GM21723 (cell line): ENCODE measurements around the gene MYO19.
"Not testable (repeated sequence)": the region's sequence is repeated elsewhere in the genome, so short reads cannot be mapped to it uniquely, and the experiment has no call there.

ENCODE experiments used
- ATAC-seq: cut with Tn5 transposase; IDR thresholded peaks from one replicate; pipeline ENCODE4 v1.9.1; 2021; ENCODE audit warnings: mild to moderate bottlenecking, moderate library complexity; ENCODE audit not compliant: unreplicated experiment

The MYO19 gene

DNA sequence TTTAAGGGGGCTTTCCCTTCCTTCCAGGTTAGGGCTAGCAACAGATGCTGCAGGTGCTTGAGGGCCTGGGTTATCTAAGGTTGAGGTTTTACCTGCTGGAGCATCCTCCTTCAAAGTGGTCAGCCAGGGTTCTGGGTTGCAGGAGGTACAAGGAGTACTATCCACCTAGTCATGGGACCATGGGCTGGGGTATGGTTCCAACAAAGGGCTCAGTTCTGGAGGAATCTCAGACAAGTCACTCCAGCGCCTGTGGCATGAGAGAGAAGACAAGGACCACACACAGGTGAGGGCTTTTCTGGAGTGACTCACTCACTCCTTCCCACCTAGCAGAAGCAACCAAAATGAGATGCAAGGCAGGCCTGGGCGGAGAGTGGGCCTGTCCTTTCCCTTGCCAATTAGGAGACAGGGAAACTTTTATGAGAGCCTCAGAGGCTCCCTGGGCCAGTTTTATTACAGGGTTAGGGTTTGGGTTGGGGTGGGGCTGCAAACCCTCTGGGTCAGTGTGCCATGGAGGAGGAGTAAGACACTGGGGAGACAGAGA is 2.2 kb downstream of the MYO19 start:
- no peak for ATAC-seq

DNA sequence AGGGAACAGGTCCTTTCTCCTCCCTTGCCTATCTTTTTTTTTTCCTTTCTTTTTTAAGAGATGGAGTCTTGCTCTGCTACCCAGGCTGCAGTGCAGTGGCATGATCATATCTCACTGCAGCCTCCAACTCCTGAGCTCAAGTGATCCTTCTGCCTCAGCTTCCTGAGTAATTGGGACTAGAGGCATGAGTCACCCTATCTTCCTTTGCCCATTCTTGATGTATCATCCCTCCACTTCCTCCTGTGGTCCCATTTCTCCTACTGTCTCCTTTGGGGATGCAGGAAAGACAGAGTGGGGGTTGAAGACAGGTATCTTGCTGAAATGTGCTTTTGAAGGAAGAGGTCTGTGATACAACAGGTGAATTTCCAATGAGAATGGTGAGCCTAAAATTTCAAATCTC is 5.5 kb downstream of the MYO19 start:
- ATAC-seq = no peak

DNA sequence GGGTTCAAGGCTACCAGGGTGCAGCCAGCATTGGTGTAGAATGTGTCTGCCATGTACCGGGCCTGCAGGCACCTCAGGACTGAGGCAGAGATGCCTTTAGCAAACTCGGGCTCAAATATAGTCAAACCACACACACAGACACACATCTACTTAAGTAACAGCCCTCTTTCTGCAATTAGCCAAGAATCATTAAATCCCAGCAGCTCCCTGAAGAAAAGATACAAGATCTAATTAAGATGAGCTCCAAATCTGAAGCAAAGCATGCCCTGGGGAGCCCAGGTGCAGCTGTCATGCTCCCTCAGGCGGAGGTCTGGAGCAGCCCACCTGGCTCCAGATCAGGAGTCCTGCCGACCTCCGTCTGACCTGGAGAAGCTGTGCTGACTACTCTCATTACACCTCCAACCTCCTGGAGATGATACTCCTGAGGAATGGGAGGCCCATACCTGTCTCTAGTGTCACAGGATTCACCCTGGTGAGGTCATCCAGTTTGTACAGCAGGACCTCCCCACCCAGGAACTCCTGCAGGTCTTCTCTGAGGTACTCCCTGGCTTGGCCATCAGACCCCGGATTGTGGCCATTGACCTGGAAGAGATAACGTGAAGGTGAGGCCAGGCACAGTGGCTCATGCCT is 6.9 kb downstream of the MYO19 start:
- ATAC-seq = no peak

DNA sequence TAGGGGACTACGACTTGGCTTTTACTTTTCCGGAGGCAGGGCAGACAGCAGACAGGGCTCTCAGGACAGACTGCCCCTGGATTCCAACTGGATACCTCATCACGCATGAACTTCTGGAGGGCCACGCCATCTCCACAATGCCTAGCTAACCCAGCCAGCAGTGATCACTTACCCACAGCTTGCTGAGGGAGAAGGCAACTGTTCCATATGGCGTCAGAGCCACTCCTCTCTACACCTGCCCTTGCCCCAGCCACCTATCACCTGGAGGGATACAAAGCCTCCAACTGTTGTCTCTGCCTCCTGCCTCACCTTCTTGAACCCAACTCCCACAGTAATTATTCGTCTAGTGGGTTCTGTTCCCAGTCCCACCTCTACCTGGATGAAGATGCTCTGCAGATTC is 8.8 kb downstream of the MYO19 start:
- ATAC-seq = no peak

DNA sequence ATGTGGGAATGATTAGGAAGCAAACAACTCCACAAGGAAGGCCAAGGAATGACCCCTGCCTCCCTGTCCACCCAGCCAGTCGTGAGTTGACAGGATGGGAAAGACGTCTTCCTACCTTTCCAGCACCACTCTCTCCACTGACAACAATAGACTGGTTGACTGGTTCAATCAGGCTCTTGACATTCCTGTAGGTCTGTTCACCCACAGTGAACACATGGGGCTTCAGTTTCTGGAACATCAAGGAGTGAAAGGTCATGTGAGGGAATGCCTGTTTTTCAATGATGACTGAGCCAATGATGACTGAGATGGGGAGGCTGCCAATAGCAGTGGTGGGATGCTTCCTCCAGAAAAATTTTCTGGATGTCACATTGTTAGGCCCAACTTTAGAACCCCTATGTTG is 9.6 kb downstream of the MYO19 start:
- ATAC-seq = no peak

DNA sequence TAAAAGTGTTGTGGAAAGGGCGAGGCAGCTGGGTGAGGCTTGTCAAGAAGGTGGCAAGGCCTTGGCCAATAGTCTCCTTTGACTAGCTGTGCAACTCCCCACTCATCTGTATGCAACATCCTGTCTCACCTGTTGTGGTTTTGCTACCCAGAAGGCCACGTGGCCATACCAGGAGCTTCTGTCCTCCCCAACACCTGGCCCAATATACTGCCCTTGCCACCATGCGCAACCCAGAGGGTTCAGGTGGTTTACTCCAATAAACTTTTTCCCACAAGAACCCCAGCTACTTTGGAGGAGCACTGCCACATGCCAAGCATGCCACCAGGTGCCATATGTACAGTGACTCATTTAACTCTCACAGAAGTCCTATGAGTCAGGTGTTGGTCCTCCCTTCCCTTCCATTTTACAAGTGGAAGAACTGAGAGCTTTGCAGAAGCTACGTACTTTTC is 10.2 kb downstream of the MYO19 start:
- no peak for ATAC-seq

DNA sequence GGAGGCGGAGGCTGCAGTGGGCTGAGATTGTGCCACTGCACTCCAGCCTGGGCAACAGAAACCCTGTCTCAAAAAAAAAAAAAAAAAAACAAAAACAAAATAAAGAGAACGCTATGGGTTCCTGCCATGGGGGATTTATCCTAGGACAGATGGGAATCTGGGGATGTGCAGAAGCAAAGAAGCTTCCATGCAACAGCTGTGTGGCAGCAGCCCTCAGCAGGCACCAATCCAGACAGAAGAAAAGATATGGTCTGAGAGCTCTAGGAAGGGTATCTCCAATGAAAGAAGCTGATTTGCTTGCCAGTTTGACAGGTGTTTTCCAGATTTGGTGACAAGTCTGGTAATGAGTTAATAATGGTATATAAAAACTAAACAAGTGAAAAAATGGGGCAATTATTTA is 11.6 kb downstream of the MYO19 start:
- ATAC-seq = no peak

DNA sequence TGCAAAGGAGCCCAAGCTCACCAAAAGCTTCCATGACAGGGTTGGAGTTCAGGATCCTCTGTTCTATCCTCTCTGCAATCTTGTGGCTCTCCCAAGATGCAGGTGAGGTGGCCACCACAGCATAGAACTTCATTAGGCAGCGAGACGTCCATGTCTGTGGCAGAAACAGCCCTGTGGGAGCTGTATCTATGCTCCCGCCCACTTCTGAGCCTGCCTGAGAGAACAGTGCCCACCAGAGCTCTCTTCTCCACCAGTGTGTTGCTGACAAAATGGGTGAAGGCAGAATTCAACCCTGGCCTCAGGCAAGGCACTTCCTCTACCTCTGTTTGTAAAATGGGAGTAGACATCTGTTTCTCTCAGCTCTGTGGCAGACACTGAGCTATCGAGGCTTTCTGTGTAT is 18.8 kb downstream of the MYO19 start:
- ATAC-seq = no peak

DNA sequence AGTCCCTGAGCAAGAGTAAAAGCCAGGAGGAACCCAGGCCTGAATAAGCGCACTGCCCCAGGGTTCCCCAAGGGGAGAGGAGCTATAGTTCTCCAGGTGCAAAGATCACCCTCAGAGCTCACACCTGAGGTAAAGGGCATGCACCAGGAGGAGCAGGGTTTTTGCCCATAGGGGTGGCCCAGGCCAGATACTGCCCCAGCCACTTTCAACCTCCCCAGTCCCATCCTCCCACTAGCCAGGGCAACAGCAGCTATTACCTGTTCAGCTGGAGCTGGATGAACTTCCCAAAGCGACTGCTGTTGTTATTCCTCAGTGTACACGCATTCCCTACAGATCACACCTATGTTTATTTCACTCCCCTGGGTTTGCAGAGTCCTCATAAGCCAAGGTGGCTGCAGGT is 19.8 kb downstream of the MYO19 start:
- no peak for ATAC-seq

DNA sequence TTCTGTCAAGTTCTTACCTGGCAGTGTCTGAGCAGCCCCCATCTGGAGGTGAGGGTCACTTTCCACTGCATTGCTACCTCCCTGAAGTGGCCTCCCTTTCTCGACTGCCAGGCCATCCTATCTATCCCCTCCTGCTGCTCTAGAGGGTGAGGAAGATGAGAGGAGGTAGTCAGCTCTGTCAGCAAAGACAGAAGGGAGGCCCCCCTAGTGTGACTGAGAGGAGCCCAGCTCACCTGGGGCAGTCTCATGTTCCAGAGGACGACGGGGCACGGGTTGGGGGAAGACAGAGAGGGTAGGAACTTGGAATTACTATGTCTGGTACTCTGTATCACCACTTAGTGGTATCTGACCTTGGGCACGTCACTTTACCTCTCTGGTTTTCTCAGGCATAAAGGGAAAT is 22.0 kb downstream of the MYO19 start:
- no peak for ATAC-seq

DNA sequence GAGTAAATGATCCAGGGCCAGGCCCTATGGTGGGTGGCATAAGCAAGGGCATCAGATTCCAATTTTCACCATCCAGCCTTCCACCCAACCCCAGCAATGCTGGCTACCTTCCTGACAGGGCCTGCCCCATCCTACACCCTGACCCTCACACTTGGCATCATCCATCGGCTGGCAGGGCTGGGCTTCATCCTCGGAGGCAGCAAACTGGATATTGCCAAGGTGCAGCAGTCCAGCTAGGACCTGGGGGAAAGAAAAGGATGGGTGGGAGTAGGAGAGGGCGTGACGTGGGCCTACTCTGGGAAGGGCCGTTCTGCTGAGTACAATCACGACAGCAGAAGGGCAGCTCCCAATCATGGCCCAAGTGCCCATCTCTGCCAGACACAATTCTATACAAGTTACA is 23.5 kb downstream of the MYO19 start:
- ATAC-seq = no peak

DNA sequence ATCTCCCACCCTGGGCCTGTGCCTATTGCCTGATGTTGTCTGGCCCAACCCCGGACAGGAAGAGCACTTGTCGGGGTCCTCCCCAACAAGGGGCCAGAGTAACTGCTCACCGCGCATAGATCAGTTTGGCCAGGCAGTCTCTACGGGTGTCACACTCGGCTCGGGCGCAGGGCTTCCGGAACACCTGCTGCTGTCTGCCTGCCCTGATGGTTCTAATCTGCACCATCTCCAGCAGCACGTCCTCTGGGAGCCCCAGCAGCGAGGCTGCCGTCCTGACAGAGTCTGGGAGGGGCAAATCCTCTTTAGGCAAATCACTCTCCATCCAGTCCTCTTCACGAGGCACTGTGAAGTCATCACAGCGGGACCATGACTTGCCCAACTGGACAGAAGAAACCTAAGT is 24.0 kb downstream of the MYO19 start:
- ATAC-seq = no peak

DNA sequence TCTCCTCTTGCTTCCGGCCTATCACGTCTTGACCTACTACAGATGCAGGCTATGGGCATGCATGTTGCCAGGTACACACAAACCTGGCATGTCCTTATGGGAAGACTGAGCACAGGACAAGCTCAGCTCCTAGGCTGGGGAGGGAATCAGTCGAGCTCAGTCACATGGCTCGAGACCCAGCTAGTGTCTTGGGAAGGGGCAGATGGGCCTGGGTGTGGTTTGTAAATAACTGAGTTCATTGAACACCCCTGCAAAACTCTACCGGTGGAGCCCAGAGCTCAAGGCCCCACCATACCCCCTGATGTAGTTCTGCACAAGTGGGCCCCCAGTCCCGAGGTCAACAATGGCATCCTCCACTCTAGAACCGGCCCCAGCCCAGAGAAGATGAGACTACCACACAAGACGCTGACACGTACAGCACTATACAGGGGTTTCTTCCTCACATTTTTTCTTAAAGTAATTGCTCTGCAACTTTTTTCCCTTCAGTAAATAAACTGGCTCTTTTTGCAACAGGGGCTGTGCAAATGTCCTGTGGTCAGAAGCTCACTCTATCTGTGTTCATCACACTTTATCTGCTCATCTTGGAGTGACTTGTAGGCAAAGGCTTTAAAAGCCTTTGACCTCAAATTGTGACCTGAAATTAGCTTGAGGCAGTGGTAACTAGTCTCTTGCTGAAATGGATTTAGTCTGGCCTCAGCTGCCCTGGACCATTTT is 25.2 kb downstream of the MYO19 start:
- ATAC-seq = no peak

DNA sequence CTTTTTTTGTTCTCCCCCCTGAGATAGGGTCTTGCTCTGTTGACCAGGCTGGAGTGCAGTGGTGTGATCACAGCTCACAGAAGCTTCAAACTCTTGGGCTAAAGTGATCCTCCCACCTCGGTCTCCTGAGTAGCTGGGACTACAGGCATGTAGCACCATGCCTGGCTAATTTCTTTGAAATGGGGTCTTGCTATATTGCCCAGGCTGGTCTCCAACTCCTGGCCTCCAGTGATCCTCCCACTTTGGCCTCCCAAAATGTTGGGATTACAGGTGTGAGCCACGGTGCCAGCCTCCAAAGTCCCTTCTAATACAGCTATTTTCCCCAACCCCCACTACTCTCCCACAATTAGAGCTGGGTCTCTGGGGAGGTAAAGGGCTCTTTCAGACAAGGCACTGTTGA is 26.2 kb downstream of the MYO19 start:
- not testable (repeated sequence) for ATAC-seq

DNA sequence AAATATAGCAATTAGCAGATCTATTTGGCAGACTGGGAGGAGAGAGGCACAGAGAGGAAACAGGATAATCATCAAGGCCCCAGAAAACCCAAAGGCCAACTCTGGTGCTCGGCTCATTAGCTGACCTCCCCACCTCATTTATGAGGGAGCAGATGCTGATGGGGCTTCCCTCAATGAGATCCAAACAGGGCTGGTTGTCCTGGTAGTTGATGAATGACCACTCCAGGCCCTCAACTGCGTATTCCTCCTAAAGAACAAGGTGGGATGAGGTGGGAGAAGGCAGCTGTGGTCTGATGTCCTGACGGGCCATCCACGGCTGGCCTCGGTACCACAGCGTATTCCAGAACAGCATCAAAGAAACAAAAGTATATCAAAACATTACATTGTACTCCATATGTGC is 27.4 kb downstream of the MYO19 start:
- no peak for ATAC-seq

DNA sequence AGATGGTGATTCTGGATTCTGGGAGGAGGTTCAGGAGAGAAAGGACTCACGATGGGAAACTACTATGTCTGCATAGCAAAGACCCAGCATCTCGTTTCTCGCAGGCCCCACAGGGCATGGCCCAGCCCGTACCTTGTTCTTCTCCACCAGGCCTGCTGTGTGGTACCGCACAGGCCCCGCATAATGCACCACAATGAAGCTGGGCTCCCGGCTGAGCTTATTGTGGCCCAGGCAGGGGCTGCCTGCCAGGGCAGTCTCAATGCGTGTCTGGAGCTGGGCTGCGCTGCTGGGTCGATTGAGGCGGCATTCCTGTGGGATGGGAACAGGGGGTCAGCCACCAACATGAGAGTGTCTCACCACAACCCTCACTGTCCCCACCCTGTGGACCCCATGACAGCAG is 27.8 kb downstream of the MYO19 start:
- ATAC-seq = no peak

DNA sequence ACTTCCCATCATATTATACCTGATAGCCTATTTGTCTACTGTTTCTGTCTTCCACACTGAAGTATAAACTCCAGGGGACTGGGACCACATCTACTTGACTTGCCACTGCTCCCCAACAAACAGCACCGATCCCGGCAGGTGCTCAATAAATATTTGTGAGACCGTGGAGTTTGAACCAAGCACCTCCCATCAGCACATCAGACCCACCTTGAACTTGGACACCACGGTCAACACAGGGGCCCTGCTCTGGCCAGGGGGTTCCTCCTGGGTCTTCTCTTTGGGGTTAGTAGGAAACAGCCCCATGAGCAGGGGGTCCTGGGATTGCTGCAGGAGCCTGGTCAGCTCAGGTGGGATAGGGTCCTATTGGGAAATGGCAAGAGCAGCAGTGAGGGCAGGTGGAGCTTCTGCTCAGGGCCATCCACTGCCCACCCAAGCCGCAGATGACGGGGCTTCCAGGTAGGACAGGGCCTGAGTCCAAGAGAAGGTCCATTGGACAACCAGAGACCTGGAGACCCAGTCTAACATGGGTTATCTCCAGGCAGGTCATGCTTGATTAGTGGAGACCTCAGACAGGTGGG is 28.3 kb downstream of the MYO19 start:
- ATAC-seq = no peak

DNA sequence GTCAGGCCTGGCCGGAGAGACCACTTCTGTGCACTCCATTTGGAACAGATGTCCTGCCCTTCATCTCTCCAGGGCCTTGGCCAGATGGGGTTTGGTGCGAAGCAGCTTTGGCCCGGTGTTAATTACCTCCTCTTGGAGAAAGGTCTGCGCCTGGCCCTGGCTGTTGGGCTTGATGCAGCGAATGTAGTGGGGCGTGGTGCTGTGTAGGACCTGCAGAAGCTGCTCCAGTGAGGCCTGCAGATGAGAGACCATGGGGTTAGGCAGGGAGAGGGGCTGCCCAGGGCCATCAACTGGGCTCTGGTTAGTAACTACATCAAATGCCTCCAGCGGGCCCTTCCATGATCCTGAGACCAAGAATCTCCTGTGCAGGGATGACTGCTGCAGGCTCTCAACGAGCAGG is 29.5 kb downstream of the MYO19 start:
- ATAC-seq = no peak

DNA sequence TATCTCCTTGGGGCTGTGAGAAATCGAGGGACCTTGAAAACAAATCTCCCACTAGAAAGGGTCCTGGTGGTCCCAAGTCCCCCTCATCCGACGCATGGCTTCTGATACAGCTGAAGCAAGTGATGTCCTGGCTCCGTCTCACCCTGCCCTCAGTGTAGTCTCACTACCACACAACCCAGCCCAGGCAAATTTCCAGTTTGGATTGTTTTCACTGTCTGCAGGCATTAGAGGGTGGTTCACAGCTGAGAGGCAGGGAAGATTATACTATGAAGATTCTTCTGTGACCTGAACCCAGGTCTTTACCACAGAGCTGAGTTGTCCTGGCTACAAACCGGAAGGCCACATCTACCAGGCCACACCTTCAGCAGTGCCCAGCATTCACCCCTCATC is 30.5 kb downstream of the MYO19 start:
- ATAC-seq = no peak

DNA sequence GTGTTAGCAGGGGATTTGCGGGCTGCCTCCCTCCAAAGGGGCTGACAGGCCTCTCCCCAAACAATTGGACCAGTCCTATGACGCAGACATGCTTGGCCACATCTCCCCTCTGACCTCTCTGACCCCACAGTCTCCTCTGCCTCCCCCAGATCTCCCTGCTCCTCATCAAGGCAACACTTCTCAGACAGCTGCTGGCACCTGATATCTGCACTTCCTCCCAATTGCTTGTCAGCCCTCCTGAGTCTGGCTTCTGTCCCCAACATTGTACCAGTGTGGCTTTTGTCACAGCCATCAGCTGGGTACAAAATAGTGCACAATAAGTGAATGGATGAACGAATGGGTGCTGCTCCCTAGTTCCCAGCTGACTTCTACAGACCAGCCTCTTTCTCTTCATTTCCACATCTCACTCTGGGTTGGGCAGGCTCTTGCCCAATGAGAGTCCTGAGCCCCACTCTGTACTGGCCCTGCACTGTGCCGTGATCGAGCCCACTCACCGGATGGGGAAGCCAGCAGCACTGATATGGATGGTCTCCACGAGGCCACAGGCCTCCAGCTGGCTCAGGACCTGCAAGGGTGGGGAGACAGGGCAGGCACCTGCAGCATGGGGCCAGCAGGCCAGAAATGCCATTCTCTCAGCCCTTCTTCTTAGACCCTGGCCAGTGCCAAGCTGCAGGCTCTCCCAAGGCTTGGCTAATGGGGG is 31.1 kb downstream of the MYO19 start:
- no peak for ATAC-seq

DNA sequence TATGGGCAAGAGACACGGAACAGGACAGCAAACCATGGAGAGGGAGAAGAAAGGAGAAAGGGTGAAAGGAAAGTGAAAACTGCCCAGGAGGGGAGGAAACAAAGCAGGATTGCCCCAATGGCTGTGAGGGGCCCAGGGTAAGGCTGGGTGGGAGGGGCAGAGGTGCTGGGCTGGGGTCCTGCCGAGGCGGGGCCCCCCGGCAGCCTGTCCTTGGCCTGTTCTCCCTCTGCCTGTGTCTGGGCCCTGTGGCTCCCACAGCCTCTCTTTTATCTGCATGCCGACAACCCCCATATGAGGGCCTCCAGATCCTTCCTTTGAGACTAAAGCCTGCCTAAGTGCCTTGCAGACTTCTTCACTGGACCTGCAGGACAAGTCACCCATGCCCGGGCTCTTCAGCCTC is 32.7 kb downstream of the MYO19 start:
- ATAC-seq = no peak

DNA sequence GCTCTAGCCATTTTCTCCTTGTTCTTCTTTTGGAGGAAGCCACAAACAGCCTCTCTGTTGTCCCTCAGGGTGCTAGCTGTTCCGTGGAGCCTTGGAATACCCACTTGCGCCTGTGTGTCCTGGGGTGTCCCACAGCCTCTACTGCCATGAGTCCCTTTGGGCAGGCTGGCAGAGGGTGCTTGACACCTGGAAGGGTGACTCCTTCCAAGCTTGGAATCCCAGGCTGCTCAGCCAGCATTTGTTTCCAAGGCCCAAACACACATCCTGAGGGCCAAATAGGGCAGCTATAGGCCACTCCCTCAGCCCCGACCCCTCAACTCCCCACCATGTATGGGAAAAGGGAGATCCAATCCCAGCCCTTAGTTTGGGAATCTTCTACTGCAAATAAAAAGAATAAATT is 33.3 kb downstream of the MYO19 start:
- no peak for ATAC-seq
